ENCODE measurements around the gene TNIP2. TPM values are rescaled to one million over a fixed set of nuclear protein-coding genes. Genes with fewer than 3 reads are reported as not detected.

The TNIP2 gene
- total and polyA plus RNA-seq, 2 of the 8 experiments (the other 6 are each of a cell fraction or from before 2014, with no cell fraction given), result 23.7 to 37.7 TPM

GRCh38 chr4:2792711-2793585 is 36.8 kb upstream of the TNIP2 start, which contains the start of gene SH3BP2:
SH3BP2 (plus strand) TSS chr4:2793085; CDS start chr4:2820618, 27,533 bp downstream.
- CTCF ChIA-PET (ENCODE audit: partially characterized antibody), result no interaction called here
- no peak within 1 kb of the TSS for H3K27ac ChIP-seq (ENCODE audit: low read depth, low read length)
- peak in 1 of 2 experiments; percentile 87 for DNase-seq (ENCODE audit: low read depth in 1 of 2, low spot score in 2 of 2)
- TF ChIP-seq CBX5 (IDR thresholded peaks at IDR 0.05; ENCODE audit: low read depth, low read length), result no peak
- peak; percentile 99 for TF ChIP-seq MAX (IDR thresholded peaks at IDR 0.05)
- TF ChIP-seq KDM4A (IDR thresholded peaks at IDR 0.05; ENCODE audit: low read depth, low read length, severe bottlenecking), result peak; percentile 44
- no peak for TF ChIP-seq RBBP5 (IDR thresholded peaks at IDR 0.05; ENCODE audit: borderline replicate concordance, low read depth, low read length)
- TF ChIP-seq MAFK (IDR thresholded peaks at IDR 0.05; ENCODE audit: low read depth, low read length), result no peak
- no peak for TF ChIP-seq GTF2F1 (IDR thresholded peaks at IDR 0.05; ENCODE audit: borderline replicate concordance, low read depth, low read length)
- TF ChIP-seq TEAD4 (IDR thresholded peaks at IDR 0.05; ENCODE audit: low read depth, low read length), result no peak
- TF ChIP-seq BACH1 (IDR thresholded peaks at IDR 0.05; ENCODE audit: low read length), result no peak
- TF ChIP-seq, protein P1, sequence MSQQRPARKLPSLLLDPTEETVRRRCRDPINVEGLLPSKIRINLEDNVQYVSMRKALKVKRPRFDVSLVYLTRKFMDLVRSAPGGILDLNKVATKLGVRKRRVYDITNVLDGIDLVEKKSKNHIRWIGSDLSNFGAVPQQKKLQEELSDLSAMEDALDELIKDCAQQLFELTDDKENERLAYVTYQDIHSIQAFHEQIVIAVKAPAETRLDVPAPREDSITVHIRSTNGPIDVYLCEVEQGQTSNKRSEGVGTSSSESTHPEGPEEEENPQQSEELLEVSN (IDR thresholded peaks at IDR 0.05), result peak; percentile 98

More at GRCh38 chr4:2792711-2793585, 36.8 kb upstream of the TNIP2 start, which contains the start of gene SH3BP2:
- Histone ChIP-seq H3K4me1 (replicated peaks in 1 of 4; ENCODE audit: control insufficient read depth in 3 of 4, insufficient read depth in 4 of 4, low read length in 3 of 4) (peaks cover 0 to 21% (median 11%) of the 10 kb centered on the region in 4 experiments; a peak in 5 of 7 replicates), H2AK5ac (ENCODE audit: low read depth, low read length) (peak within 1 kb of the TSS; percentile 54; the same call in 1 of the 2 replicates), H4K8ac (ENCODE audit: extremely low read depth, insufficient read depth, low read length) (peak within 1 kb of the TSS; percentile 53), H2BK15ac (ENCODE audit: low read length) (peak within 1 kb of the TSS; percentile 48; the same call in 1 of the 2 replicates), H3K79me1 (ENCODE audit: low read depth, low read length) (0 out of 2 replicates have a peak, but pooled peaks cover 2% of the 10 kb centered on the region), H3K4me2 (ENCODE audit: insufficient read depth in 1 of 2, low read depth in 2 of 2, low read length in 2 of 2) (peak within 1 kb of the TSS; percentile 48 to 81), H3K18ac (ENCODE audit: extremely low read depth, low read length) (no peak within 1 kb of the TSS; the same call in none of the 2 replicates), H3K23ac (ENCODE audit: insufficient read length) (no peak within 1 kb of the TSS), H4K20me1 (replicated peaks in 1 of 2; ENCODE audit: control insufficient read depth in 1 of 2, insufficient read depth in 2 of 2, low read length in 2 of 2) (peaks cover 2 to 4% of the 10 kb centered on the region in 2 experiments), H3K23me2 (ENCODE audit: low read depth, low read length) (no peaks in the 10 kb centered on the region; the same call in 1 of the 2 replicates), H3K14ac (ENCODE audit: insufficient read length) (no peak within 1 kb of the TSS), H2BK5ac (ENCODE audit: low read depth, low read length) (peak within 1 kb of the TSS; percentile 73; the same call in 1 of the 2 replicates), H2BK12ac (ENCODE audit: low read depth, low read length) (peak within 1 kb of the TSS; percentile 94; the same call in 1 of the 2 replicates), H3K27me3 (replicated peaks in 1 of 4; ENCODE audit: control insufficient read depth in 3 of 4, extremely low read depth in 1 of 4, insufficient read depth in 3 of 4, low read length in 3 of 4) (peaks cover 0 to 19% (median 12%) of the 10 kb centered on the region in 4 experiments; a peak in 5 of 7 replicates), H4K5ac (ENCODE audit: insufficient read length, low read depth, low read length) (no peak within 1 kb of the TSS), H3K4me3 (ENCODE audit: extremely low read depth in 1 of 4, insufficient read depth in 2 of 4, low read depth in 3 of 4, low read length in 4 of 4) (peak within 1 kb of the TSS; percentile 38 to 65 (median 40)), H4K91ac (replicated peaks; ENCODE audit: insufficient read length, low read length) (peak within 1 kb of the TSS; percentile 25), H2BK120ac (replicated peaks; ENCODE audit: low read depth, low read length) (no peak within 1 kb of the TSS), H3K36me3 (ENCODE audit: control insufficient read depth in 2 of 4, insufficient read depth in 4 of 4, low read length in 3 of 4) (no peaks in the 10 kb centered on the region), H3K4ac (replicated peaks; ENCODE audit: insufficient read length, low read depth, low read length) (peak within 1 kb of the TSS; percentile 14), H3K9me3 (ENCODE audit: insufficient read depth in 2 of 2, low read depth in 1 of 2, low read length in 1 of 2) (no peaks in the 10 kb centered on the region; a peak in 1 of 4 replicates), H3K9ac (replicated peaks in 1 of 4; ENCODE audit: extremely low read depth in 1 of 4, low read depth in 3 of 4, low read length in 3 of 4) (no peak within 1 kb of the TSS), H3K79me2 (ENCODE audit: control insufficient read depth in 1 of 2, insufficient read depth in 2 of 2, low read length in 2 of 2) (no peaks in the 10 kb centered on the region), H3K56ac (replicated peaks; ENCODE audit: insufficient read length, low read depth, low read length) (no peak within 1 kb of the TSS), H2BK20ac (ENCODE audit: low read length) (peak within 1 kb of the TSS; percentile 95; the same call in 1 of the 2 replicates), H2AFZ (ENCODE audit: low read length) (no peak within 1 kb of the TSS)
- POLR2A ChIA-PET (ENCODE audit: partially characterized antibody), result interaction anchor here (0.5 to 1.6 kb wide), 9 partner anchors 9 to 151 kb away, joined by 3 to 7 read pairs (median 4); no protein-coding TSS in a partner anchor
- no peak for FAIRE-seq
- WGBS, 2 experiments (ENCODE audit: extremely low coverage in 1 of 2, insufficient coverage in 1 of 2, insufficient read length in 1 of 2, insufficient replicate concordance in 2 of 2, low coverage in 1 of 2, low lambda C conversion rate in 2 of 2, missing lambda C conversion rate in 1 of 2), result 10% methylated on average over 2 of the region's 104 CpGs; no CpG with 5 or more reads in 1 of the 2 experiments
